SK-N-SH (cell line): ENCODE data around the gene MUC5AC. TPM values are rescaled to one million over a fixed set of nuclear protein-coding genes. Genes with fewer than 3 reads are reported as not detected.
A peak's percentile ranks its signal among the peaks of the same experiment; 100 is the strongest.

Experiments
- CTCF ChIA-PET: fragments of 300-600, 350-600 bp; formaldehyde crosslinking; extraction: SDS; loops from one replicate; lab custom pipeline; 2021; lab: Yijun Ruan, JAX
- POLR2A ChIA-PET: fragments of 350-600 bp; sonication (Branson Sonifier 250); formaldehyde crosslinking; extraction: SDS; loops from one replicate; lab custom pipeline; 2020; ENCODE audit warnings: antibody characterized with exemption, inconsistent platforms; lab: Yijun Ruan, JAX
- DNase-seq: peaks from one replicate; pipeline ENCODE4 v3.0.0; 2012
- H2AFZ ChIP-seq: fragments of 200-600 bp; sonication (generic); 2 replicates; pipeline ENCODE4 v1.8.1; 2016; ENCODE audit warnings: antibody characterized with exemption, mild to moderate bottlenecking, low read depth
- H3F3A ChIP-seq: fragments of 200-600 bp; sonication (generic); replicated peaks from 2 replicates; pipeline ENCODE3; 2016; ENCODE audit warnings: antibody characterized with exemption, mild to moderate bottlenecking; ENCODE audit not compliant: insufficient read depth
- H3K27ac ChIP-seq, 2 experiments: fragments of 200-500 bp in 1 of 2; fragments of 200-600 bp in 1 of 2; sonication (Bioruptor generic) in 1 of 2; sonication (generic), shearing (Covaris generic) in 1 of 2; 2 replicates each; pipeline versions ENCODE4 v1.5.1 to v1.6.1; 2014 to 2016; ENCODE audit warnings: low read depth in 2 of 2, inconsistent platforms in 1 of 2, low read length in 1 of 2, mild to moderate bottlenecking in 1 of 2, mixed read lengths in 1 of 2
- H3K27me3 ChIP-seq: fragments of 200-600 bp; sonication (generic), shearing (Covaris generic); 2 replicates; pipeline ENCODE4 v1.6.1; 2016; ENCODE audit warnings: mixed run types; ENCODE audit not compliant: insufficient read depth
- H3K36me3 ChIP-seq, 2 experiments: fragments of 200-500 bp in 1 of 2; fragments of 200-600 bp in 1 of 2; sonication (Bioruptor generic) in 1 of 2; sonication (generic) in 1 of 2; replicated peaks in 1 of 2; 2 replicates each; pipeline versions ENCODE3 to v1.5.1; 2014 to 2016; ENCODE audit warnings: low read length in 1 of 2, mild to moderate bottlenecking in 1 of 2; ENCODE audit not compliant: insufficient read depth in 2 of 2, control insufficient read depth in 1 of 2
- H3K4me1 ChIP-seq, 2 experiments: fragments of 200-500 bp in 1 of 2; fragments of 200-600 bp in 1 of 2; sonication (Bioruptor generic) in 1 of 2; sonication (generic), shearing (Covaris generic) in 1 of 2; 2 replicates each; pipeline versions ENCODE4 v1.5.1 to v1.6.1; 2014 to 2016; ENCODE audit warnings: low read depth in 1 of 2, low read length in 1 of 2, mixed run types in 1 of 2; ENCODE audit not compliant: insufficient read depth in 2 of 2, control insufficient read depth in 1 of 2
- H3K4me2 ChIP-seq: fragments of 200-600 bp; sonication (generic), shearing (Covaris generic); 2 replicates; pipeline ENCODE4 v1.6.1; 2017; ENCODE audit warnings: mixed run types
- H3K4me3 ChIP-seq, 2 experiments: fragments of 200-500 bp in 1 of 2; fragments of 200-600 bp in 1 of 2; sonication (Bioruptor generic) in 1 of 2; sonication (generic), shearing (Covaris generic) in 1 of 2; 2 replicates each; pipeline versions ENCODE4 v1.5.1 to v1.8.1; 2014 to 2016; ENCODE audit warnings: low read depth in 2 of 2, inconsistent platforms in 1 of 2, low read length in 1 of 2, mild to moderate bottlenecking in 1 of 2, mixed read lengths in 1 of 2, moderate library complexity in 1 of 2
- H3K79me2 ChIP-seq: fragments of 200-600 bp; sonication (generic); 2 replicates; pipeline ENCODE4 v1.8.1; 2017; ENCODE audit warnings: mild to moderate bottlenecking; ENCODE audit not compliant: insufficient read depth
- H3K9ac ChIP-seq: fragments of 200-600 bp; sonication (generic); 2 replicates; pipeline ENCODE4 v1.6.1; 2017; ENCODE audit warnings: mixed run types
- H3K9me2 ChIP-seq: fragments of 200-600 bp; sonication (generic); 2 replicates; pipeline ENCODE4 v1.6.1; 2017; ENCODE audit warnings: mixed run types
- H3K9me3 ChIP-seq: fragments of 200-600 bp; sonication (generic); 2 replicates; pipeline ENCODE4 v1.6.1; 2017; ENCODE audit warnings: mixed run types, mild to moderate bottlenecking, moderate library complexity
- H4K20me1 ChIP-seq: fragments of 200-600 bp; sonication (generic); 2 replicates; pipeline ENCODE4 v1.6.1; 2017; ENCODE audit warnings: mild to moderate bottlenecking, mixed run types; ENCODE audit not compliant: insufficient read depth
- ELF1 ChIP-seq: IDR thresholded peaks from 2 replicates; pipeline ENCODE4 v1.4.0; 2012
- EP300 ChIP-seq, 2 experiments: IDR thresholded peaks; 2 replicates each; pipeline versions ENCODE4 v1.4.0 to v1.6.1; 2012; ENCODE audit warnings: borderline replicate concordance in 1 of 2, low read depth in 1 of 2, low read length in 1 of 2
- EZH2phosphoT487 ChIP-seq: fragments of 200-600 bp; sonication (generic); IDR thresholded peaks from 2 replicates; pipeline ENCODE4 v1.6.1; 2017; ENCODE audit warnings: low read depth, mixed run types, mild to moderate bottlenecking, antibody characterized with exemption, moderate library complexity, borderline replicate concordance
- GABPA ChIP-seq: IDR thresholded peaks from 2 replicates; pipeline ENCODE4 v1.4.0; 2012; ENCODE audit warnings: low read depth, mild to moderate bottlenecking
- JUND ChIP-seq: IDR thresholded peaks from 2 replicates; pipeline ENCODE4 v1.4.0; 2012
- MXI1 ChIP-seq: IDR thresholded peaks from 2 replicates; pipeline ENCODE4 v1.6.1; 2012; ENCODE audit warnings: mild to moderate bottlenecking, low read depth, low read length, improper control_type of control experiment
- NFIC ChIP-seq: IDR thresholded peaks from 2 replicates; pipeline ENCODE4 v1.4.0; 2012; ENCODE audit warnings: borderline replicate concordance
- NRF1 ChIP-seq: IDR thresholded peaks from 2 replicates; pipeline ENCODE4 v1.6.1; 2012; ENCODE audit warnings: low read depth, mild to moderate bottlenecking, low read length
- RAD21 ChIP-seq: IDR thresholded peaks from 2 replicates; pipeline ENCODE4 v1.6.1; 2012; ENCODE audit warnings: mild to moderate bottlenecking, low read length
- RFX5 ChIP-seq: IDR thresholded peaks from 2 replicates; pipeline ENCODE4 v1.6.1; 2012; ENCODE audit warnings: mild to moderate bottlenecking, improper control_type of control experiment, low read length
- SIN3A ChIP-seq: IDR thresholded peaks from 2 replicates; pipeline ENCODE4 v1.6.1; 2012; ENCODE audit warnings: low read depth, mild to moderate bottlenecking, low read length, moderate library complexity, borderline replicate concordance
- TAF1 ChIP-seq: IDR thresholded peaks from 2 replicates; pipeline ENCODE4 v1.6.1; 2012; ENCODE audit warnings: low read depth, mild to moderate bottlenecking, low read length, moderate library complexity, borderline replicate concordance
- TEAD4 ChIP-seq: IDR thresholded peaks from 2 replicates; pipeline ENCODE4 v1.4.0; 2012; ENCODE audit warnings: mild to moderate bottlenecking, borderline replicate concordance; ENCODE audit not compliant: insufficient read depth
- WGBS: methylation state at CpG from one replicate; pipeline ENCODE4 v1.1.6; 2017; ENCODE audit warnings: low lambda C conversion rate; 5-methylcytosine and 5-hydroxymethylcytosine counted together
- polyA plus RNA-seq, 3 experiments: library from polyadenylated mRNA; depleted of rRNA; stranded (reverse); fragments of >200 nt; gene quantifications; 2 replicates each; pipeline ENCODE4 v1.2.3, GENCODE V29; 2012
- TF ChIP-seq, protein P1 (sequence below): fragments of 150-350 bp; IDR thresholded peaks from 2 replicates; pipeline ENCODE4 v1.6.1; 2016; ENCODE audit warnings: mild to moderate bottlenecking, low read depth, low read length
- TF ChIP-seq, protein P2 (sequence below): fragments of 150-350 bp; IDR thresholded peaks from 2 replicates; pipeline ENCODE4 v1.6.1; 2017; ENCODE audit warnings: antibody characterized with exemption, low read length, low read depth, borderline replicate concordance
- TF ChIP-seq, protein P3 (sequence below): IDR thresholded peaks from 2 replicates; pipeline ENCODE4 v1.6.1; 2012; ENCODE audit warnings: mild to moderate bottlenecking, low read depth, low read length, moderate library complexity
- TF ChIP-seq, protein P4 (sequence below): IDR thresholded peaks from 2 replicates; pipeline ENCODE4 v1.4.0; 2012; ENCODE audit warnings: low read depth, borderline replicate concordance

Gene MUC5AC
- polyA plus RNA-seq, 1 of the 3 experiments (the other 2 are of a cell fraction), result not detected

DNA sequence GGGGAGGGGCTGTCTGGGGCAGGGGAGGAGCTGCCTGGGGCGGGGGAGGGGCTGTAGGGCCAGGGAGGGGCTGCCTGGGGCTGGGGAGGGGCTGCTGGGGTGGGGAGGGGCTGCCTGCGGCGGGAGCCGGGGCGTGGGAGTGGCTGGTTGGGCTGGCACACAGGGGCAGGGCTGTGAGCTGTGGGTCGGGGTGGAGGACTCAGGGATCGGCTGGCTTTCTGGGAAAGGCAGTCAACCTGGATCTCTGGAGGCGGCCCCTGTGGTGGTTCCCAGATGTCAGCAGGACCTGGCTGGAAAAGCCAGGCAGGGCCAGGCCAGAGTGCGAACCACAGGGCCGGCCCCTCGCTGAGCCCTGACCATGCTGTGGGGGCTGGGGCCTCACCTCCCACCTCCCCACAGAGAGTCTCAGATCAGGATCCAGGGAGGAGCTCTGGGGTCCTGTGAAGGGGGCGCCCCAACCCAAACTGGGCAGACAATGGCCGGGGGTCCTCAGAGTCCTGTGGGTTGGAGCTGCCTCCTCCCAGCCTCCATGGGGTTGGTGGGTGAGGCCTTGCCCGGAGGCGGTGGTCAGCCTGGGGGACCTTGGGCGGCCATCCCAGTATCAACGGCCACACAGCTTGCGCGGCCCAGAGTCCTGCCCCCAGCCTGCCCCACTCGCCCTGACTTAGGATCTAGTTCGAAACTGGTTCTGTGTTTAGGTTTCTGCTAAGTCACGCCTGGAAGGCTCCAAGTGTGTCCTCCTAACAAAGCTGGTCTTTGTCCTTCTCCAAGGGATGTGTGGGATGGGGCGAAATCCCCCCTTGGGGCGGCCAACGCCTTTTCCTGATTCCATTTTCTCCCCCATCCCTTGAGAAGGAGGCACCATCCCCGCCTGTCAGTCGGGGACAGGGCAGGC, 67.0 kb downstream of the MUC5AC start:
- H4K20me1 ChIP-seq, result no peaks in the 10 kb centered on the region
- no peak overlapping the region for H3K4me3 ChIP-seq
- no peaks in the 10 kb centered on the region for H3K27me3 ChIP-seq
- H3K4me1 ChIP-seq, result no peaks in the 10 kb centered on the region
- peak; percentile 28 for DNase-seq
- H3K9me2 ChIP-seq, result no peaks in the 10 kb centered on the region
- no peak overlapping the region for H2AFZ ChIP-seq
- TF ChIP-seq ELF1 (no peak), MXI1 (no peak), NRF1 (no peak), TEAD4 (no peak), NFIC (no peak), RAD21 (no peak)
- TF ChIP-seq, protein P1, sequence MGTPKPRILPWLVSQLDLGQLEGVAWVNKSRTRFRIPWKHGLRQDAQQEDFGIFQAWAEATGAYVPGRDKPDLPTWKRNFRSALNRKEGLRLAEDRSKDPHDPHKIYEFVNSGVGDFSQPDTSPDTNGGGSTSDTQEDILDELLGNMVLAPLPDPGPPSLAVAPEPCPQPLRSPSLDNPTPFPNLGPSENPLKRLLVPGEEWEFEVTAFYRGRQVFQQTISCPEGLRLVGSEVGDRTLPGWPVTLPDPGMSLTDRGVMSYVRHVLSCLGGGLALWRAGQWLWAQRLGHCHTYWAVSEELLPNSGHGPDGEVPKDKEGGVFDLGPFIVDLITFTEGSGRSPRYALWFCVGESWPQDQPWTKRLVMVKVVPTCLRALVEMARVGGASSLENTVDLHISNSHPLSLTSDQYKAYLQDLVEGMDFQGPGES, result no peak
- CTCF ChIA-PET, result interaction anchor here (0.9 to 2.2 kb wide), 3 partner anchors 22 to 293 kb away, joined by 4 to 7 read pairs (median 7); no protein-coding TSS in a partner anchor
- H3K27ac ChIP-seq, result no peak overlapping the region
- H3F3A ChIP-seq, result no peaks in the 10 kb centered on the region
- no peak overlapping the region for H3K4me2 ChIP-seq
- no peaks in the 10 kb centered on the region for H3K36me3 ChIP-seq
- H3K9me3 ChIP-seq, result no peaks in the 10 kb centered on the region
- H3K9ac ChIP-seq, result no peak overlapping the region
- no peaks in the 10 kb centered on the region for H3K79me2 ChIP-seq
- 64% methylated on average over 8 of the region's 27 CpGs for WGBS
- POLR2A ChIA-PET, result no interaction called here

DNA sequence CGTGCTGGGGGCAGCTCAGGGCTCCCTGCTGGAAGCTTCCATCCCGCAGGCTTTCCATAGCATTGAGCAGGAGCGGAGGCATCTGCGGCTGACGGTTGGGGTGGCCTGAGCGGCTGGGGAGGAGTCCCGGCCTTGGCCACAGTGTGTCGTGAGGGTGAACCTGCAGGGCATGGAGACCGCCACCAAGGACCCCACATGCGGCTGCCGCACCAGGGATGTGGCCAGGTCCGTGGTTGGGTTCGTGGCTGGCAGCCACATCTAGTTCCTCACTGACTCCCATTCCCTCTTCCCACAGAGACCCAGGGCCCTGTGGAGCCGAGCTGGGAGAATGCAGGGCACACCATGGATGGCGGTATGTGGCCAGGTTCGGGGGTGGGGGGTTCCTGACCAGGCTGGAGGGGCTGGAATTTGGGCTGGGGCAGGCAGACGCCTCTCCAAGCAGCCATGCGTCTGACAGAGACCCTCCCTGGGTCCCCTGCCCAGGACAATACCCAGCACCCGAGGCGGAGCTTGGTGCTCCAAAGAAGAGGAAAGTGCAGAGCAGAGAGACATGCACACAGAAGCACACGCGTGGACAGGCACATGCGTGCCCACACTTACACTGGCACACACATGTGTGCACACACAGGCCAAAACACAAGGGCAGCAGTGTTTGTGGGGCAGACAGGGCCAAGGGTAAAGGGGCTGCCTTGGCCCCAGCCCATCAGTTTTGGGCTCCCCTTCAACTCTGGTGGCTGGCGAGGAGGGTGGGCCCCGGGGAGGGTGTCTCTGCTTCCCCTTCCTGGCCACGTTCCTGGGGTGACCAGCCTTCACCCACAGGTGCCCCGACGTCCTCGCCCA, 67.9 kb downstream of the MUC5AC start:
- 80% methylated on average over 14 of the region's 29 CpGs for WGBS
- POLR2A ChIA-PET, result no interaction called here
- H3K4me3 ChIP-seq, result no peak overlapping the region
- no peaks in the 10 kb centered on the region for H3K27me3 ChIP-seq
- no peak overlapping the region for H2AFZ ChIP-seq
- no peaks in the 10 kb centered on the region for H3F3A ChIP-seq
- no peak overlapping the region for H3K9ac ChIP-seq
- no peaks in the 10 kb centered on the region for H3K79me2 ChIP-seq
- H3K27ac ChIP-seq, result no peak overlapping the region
- no peaks in the 10 kb centered on the region for H3K9me3 ChIP-seq
- peak; percentile 30 for DNase-seq
- H3K9me2 ChIP-seq, result no peaks in the 10 kb centered on the region
- H3K4me1 ChIP-seq, result no peaks in the 10 kb centered on the region
- H4K20me1 ChIP-seq, result no peaks in the 10 kb centered on the region
- no peak overlapping the region for H3K4me2 ChIP-seq
- CTCF ChIA-PET, result interaction anchor here (0.9 to 2.2 kb wide), 4 partner anchors 23 to 292 kb away, joined by 4 to 7 read pairs (median 6); no protein-coding TSS in a partner anchor
- H3K36me3 ChIP-seq, result no peaks in the 10 kb centered on the region
- TF ChIP-seq EP300 (IDR thresholded peaks at IDR 0.05; ENCODE audit: borderline replicate concordance in 1 of 2, low read depth in 1 of 2, low read length in 1 of 2), result no peak
- no peak for TF ChIP-seq SIN3A
- TF ChIP-seq, protein P2, sequence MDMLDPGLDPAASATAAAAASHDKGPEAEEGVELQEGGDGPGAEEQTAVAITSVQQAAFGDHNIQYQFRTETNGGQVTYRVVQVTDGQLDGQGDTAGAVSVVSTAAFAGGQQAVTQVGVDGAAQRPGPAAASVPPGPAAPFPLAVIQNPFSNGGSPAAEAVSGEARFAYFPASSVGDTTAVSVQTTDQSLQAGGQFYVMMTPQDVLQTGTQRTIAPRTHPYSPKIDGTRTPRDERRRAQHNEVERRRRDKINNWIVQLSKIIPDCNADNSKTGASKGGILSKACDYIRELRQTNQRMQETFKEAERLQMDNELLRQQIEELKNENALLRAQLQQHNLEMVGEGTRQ, result no peak
- TF ChIP-seq, protein P3, sequence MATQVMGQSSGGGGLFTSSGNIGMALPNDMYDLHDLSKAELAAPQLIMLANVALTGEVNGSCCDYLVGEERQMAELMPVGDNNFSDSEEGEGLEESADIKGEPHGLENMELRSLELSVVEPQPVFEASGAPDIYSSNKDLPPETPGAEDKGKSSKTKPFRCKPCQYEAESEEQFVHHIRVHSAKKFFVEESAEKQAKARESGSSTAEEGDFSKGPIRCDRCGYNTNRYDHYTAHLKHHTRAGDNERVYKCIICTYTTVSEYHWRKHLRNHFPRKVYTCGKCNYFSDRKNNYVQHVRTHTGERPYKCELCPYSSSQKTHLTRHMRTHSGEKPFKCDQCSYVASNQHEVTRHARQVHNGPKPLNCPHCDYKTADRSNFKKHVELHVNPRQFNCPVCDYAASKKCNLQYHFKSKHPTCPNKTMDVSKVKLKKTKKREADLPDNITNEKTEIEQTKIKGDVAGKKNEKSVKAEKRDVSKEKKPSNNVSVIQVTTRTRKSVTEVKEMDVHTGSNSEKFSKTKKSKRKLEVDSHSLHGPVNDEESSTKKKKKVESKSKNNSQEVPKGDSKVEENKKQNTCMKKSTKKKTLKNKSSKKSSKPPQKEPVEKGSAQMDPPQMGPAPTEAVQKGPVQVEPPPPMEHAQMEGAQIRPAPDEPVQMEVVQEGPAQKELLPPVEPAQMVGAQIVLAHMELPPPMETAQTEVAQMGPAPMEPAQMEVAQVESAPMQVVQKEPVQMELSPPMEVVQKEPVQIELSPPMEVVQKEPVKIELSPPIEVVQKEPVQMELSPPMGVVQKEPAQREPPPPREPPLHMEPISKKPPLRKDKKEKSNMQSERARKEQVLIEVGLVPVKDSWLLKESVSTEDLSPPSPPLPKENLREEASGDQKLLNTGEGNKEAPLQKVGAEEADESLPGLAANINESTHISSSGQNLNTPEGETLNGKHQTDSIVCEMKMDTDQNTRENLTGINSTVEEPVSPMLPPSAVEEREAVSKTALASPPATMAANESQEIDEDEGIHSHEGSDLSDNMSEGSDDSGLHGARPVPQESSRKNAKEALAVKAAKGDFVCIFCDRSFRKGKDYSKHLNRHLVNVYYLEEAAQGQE, result no peak
- TF ChIP-seq EZH2phosphoT487, result no peak
- TF ChIP-seq TAF1, result no peak
- TF ChIP-seq GABPA, result no peak
- TF ChIP-seq NFIC, result no peak
- TF ChIP-seq RAD21, result no peak
- TF ChIP-seq, protein P4, sequence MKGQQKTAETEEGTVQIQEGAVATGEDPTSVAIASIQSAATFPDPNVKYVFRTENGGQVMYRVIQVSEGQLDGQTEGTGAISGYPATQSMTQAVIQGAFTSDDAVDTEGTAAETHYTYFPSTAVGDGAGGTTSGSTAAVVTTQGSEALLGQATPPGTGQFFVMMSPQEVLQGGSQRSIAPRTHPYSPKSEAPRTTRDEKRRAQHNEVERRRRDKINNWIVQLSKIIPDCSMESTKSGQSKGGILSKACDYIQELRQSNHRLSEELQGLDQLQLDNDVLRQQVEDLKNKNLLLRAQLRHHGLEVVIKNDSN, result no peak
- TF ChIP-seq JUND, result no peak
- TF ChIP-seq RFX5, result no peak
- TF ChIP-seq NRF1, result no peak
